ENCODE results near the gene CORO1C.

DNA sequence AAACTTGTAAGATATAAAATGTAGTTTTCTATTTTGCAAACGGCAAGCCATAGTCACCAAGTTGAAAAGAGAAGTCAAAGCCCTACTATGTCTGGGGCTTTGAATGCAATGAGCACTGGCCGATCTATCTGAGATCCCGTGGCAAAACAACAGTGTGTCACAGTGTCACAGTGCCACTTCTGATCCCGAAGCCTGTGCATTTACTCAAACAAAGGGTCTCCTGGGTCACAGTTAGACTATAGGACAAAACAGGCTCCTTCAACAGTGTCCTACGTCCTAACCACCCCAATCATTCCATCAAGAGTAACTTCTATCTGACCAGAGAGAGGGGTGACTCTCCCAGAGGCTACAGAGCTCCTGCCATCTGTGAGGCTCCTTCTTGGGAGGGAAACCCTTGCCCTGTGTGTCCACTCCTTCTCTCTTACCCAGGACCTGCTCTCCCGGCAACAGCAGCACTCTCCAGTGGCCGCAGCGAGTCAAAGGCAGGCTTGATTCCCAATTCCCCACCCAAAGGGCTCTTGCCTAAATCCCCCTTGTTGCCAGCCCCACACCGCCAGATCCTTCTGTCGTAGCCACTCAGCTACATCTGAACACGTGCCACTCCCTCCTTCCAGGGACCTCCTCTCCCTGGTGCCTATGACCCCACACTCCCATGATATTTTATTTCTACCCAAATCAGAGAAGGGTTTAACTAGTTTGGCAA, 83.6 kb downstream of the CORO1C start:
- TF ChIP-seq CTCF (IDR thresholded peaks at IDR 0.05 in 8 of 11, conservative IDR thresholded peaks at IDR 0.05 in 3 of 11) (no peak), POLR2AphosphoS5 (IDR thresholded peaks at IDR 0.05) (no peak)

Measured in spleen (tissue), 7 donors.